Ovary (tissue), 9 donors: ENCODE measurements around the gene TRAPPC2L. TPM values are rescaled to one million over a fixed set of nuclear protein-coding genes. Genes with fewer than 3 reads are reported as not detected.

Experiments used
- DNase-seq, 5 donors: peaks; one replicate each; pipeline ENCODE4 v3.0.0-alpha.2; 2019 to 2020
- H3K27ac ChIP-seq, 2 donors: fragments of 200-600 bp; one replicate each; pipeline versions ENCODE4 v1.5.1 to v1.8.0; 2019 to 2022
- H3K27me3 ChIP-seq: fragments of 200-600 bp; one replicate; pipeline ENCODE4 v1.8.0; 2022
- H3K36me3 ChIP-seq: fragments of 200-600 bp; sonication (generic); one replicate; pipeline ENCODE4 v1.5.1; 2019
- H3K4me1 ChIP-seq: one replicate; pipeline ENCODE4 v1.8.1; 2013; ENCODE audit warnings: mild to moderate bottlenecking, moderate library complexity; ENCODE audit not compliant: insufficient read depth
- H3K4me3 ChIP-seq: fragments of 200-600 bp; sonication (generic); one replicate; pipeline ENCODE4 v1.5.1; 2017
- H3K9me3 ChIP-seq, 2 donors: fragments of 200-600 bp in 1 of 2; sonication (generic) in 1 of 2; one replicate each; pipeline versions ENCODE4 v1.5.1 to v1.8.1; 2013 to 2019; ENCODE audit warnings: mild to moderate bottlenecking in 1 of 2, moderate library complexity in 1 of 2
- CTCF ChIP-seq, 3 donors: fragments of 450-650 bp in 2 of 3; fragments of 200-600 bp in 1 of 3; IDR thresholded peaks; one replicate each; pipeline versions ENCODE4 v1.5.1 to v1.8.0; 2016 to 2022; ENCODE audit warnings: antibody characterized with exemption in 3 of 3, mild to moderate bottlenecking in 1 of 3
- EP300 ChIP-seq: sonication (generic); formaldehyde crosslinking; IDR thresholded peaks from one replicate; pipeline ENCODE4 v1.6.1; 2017; ENCODE audit warnings: antibody characterized with exemption
- POLR2A ChIP-seq: fragments of 450-650 bp; IDR thresholded peaks from one replicate; pipeline ENCODE4 v1.6.1; 2017; ENCODE audit warnings: antibody characterized with exemption, mild to moderate bottlenecking, moderate library complexity
- WGBS, 3 donors: extraction: QIAGEN DNeasy Blood & Tissue Kit in 1 of 3; methylation state at CpG; one replicate each; pipeline versions ENCODE4 v1.1.5 to v1.1.7; 2013 to 2017; 5-methylcytosine and 5-hydroxymethylcytosine counted together
- intact Hi-C, 4 donors: fragments of 100-400 bp; cut with DNase I; formaldehyde crosslinking; loops; one replicate each; pipeline versions ENCODE4 v1.11.0 to v1.15.1; 2022 to 2023
- polyA plus RNA-seq, 2 donors: library from polyadenylated mRNA; stranded (reverse); fragments of 200-250 nt in 1 of 2; fragments of 350-450 nt in 1 of 2; fragmentation: Illumina TruSeq in 1 of 2; extraction: RNeasy Lipid Tissue Mini Kit (QIAGEN cat#74804) in 1 of 2; gene quantifications; one replicate each; pipeline ENCODE4 v1.2.3, GENCODE V29; 2013 to 2014
- total RNA-seq, 7 donors: library from RNA; depleted of rRNA in 2 of 7; stranded (reverse); fragments of >200 nt in 2 of 7; fragmentation: NEBNext Ultra II Directional in 3 of 7; extraction: Animal tissue kit (Norgen Biotek cat#: 25700) in 3 of 7; gene quantifications; one replicate each; pipeline versions ENCODE4 v1.1.0 to v1.2.4, GENCODE V29; 2016 to 2023
- donor health status: DM: no; HTN: no; CAD: no; lungs with moderate emphysema.
- donor health status: DM: no; HTN: no; CAD: no.
- donor health status: Bipolar disorder and iron deficiency.
- donor health status: DM: yes; HTN: yes; CAD: no.
- donor health status: DM: no; HTN: no; CAD: no.
- donor health status: DM: yes; HTN: yes; CAD: no.

TRAPPC2L gene
- total and polyA plus RNA-seq, 9 donors, result 37.2 to 101 (median 58.6) TPM

- TF ChIP-seq POLR2A, result no peak
- TF ChIP-seq CTCF (IDR thresholded peaks at IDR 0.05), result no peak
- TF ChIP-seq EP300, result no peak
- no peak for DNase-seq
- no peaks in the 10 kb centered on the region for H3K9me3 ChIP-seq
- 87 to 91% (median 89%) methylated on average over 43 to 45 of the region's 45 CpGs for WGBS, 3 donors
- intact Hi-C loops, result no loop called here
- H3K4me3 ChIP-seq, result no peak overlapping the region
- no peak overlapping the region for H3K27ac ChIP-seq
- H3K27me3 ChIP-seq, result no peaks in the 10 kb centered on the region
- H3K36me3 ChIP-seq, result no peaks in the 10 kb centered on the region
- H3K4me1 ChIP-seq, result no peaks in the 10 kb centered on the region
Observed at GRCh38 chr16:88878967-88879787, 22.2 kb downstream of the TRAPPC2L start.

GRCh38 chr16:88879788-88880055 lies 22.8 kb downstream of the TRAPPC2L start:
- Histone ChIP-seq H3K9me3 (no peaks in the 10 kb centered on the region), H3K27me3 (no peaks in the 10 kb centered on the region), H3K4me3 (no peak overlapping the region), H3K4me1 (no peaks in the 10 kb centered on the region), H3K27ac (no peak overlapping the region), H3K36me3 (no peaks in the 10 kb centered on the region)
- intact Hi-C loops, result no loop called here
- no peak for DNase-seq
- TF ChIP-seq CTCF (IDR thresholded peaks at IDR 0.05), result no peak
- TF ChIP-seq POLR2A, result no peak
- TF ChIP-seq EP300, result no peak
- WGBS, 3 donors, result 50 to 67% (median 58%) methylated on average over 11 of the region's 11 CpGs

GRCh38 chr16:88880226-88881006 lies 23.5 kb downstream of the TRAPPC2L start:
- intact Hi-C loops, result no loop called here
- 28 to 39% (median 32%) methylated on average over 32 to 36 of the region's 36 CpGs for WGBS, 3 donors
- TF ChIP-seq CTCF (IDR thresholded peaks at IDR 0.05), result no peak

GRCh38 chr16:88881007-88881615 lies 24.2 kb downstream of the TRAPPC2L start:
- no peak for TF ChIP-seq POLR2A
- no peak for TF ChIP-seq CTCF (IDR thresholded peaks at IDR 0.05)
- TF ChIP-seq EP300, result no peak
- no peaks in the 10 kb centered on the region for H3K9me3 ChIP-seq
- no peak overlapping the region for H3K4me3 ChIP-seq
- no peaks in the 10 kb centered on the region for H3K4me1 ChIP-seq
- H3K36me3 ChIP-seq, result no peaks in the 10 kb centered on the region
- no peaks in the 10 kb centered on the region for H3K27me3 ChIP-seq
- DNase-seq, result no peak
- H3K27ac ChIP-seq, result no peak overlapping the region
- WGBS, 3 donors, result 19 to 49% (median 25%) methylated on average over 31 to 46 of the region's 46 CpGs
- intact Hi-C loops, result no loop called here

More at GRCh38 chr16:88880226-88881006, 23.5 kb downstream of the TRAPPC2L start:
- Histone ChIP-seq H3K36me3 (no peaks in the 10 kb centered on the region), H3K4me1 (no peaks in the 10 kb centered on the region), H3K4me3 (no peak overlapping the region), H3K27me3 (no peaks in the 10 kb centered on the region), H3K9me3 (no peaks in the 10 kb centered on the region), H3K27ac (no peak overlapping the region)
- no peak for DNase-seq
